Osteocyte (in vitro differentiated cells): ENCODE measurements around the gene CYP11A1. TPM values are rescaled to one million over a fixed set of nuclear protein-coding genes. Genes with fewer than 3 reads are reported as not detected.
"Not testable (repeated sequence)": the region's sequence is repeated elsewhere in the genome, so short reads cannot be mapped to it uniquely, and the experiment has no call there.

ENCODE experiments used
- DNase-seq: peaks from one replicate; pipeline ENCODE4 v3.0.0; 2021; ENCODE audit warnings: mixed read lengths; ENCODE audit not compliant: unreplicated experiment; ENCODE audit errors: extremely low spot score
- H3K27ac Mint-ChIP-seq: one replicate; pipeline ENCODE4 v1.8.0; 2021; ENCODE audit warnings: mild to moderate bottlenecking, mixed read lengths; ENCODE audit not compliant: unreplicated experiment
- H3K27me3 Mint-ChIP-seq: one replicate; pipeline ENCODE4 v1.8.0; 2021; ENCODE audit warnings: mixed read lengths; ENCODE audit not compliant: unreplicated experiment
- H3K36me3 Mint-ChIP-seq: one replicate; pipeline ENCODE4 v1.8.0; 2021; ENCODE audit warnings: mixed read lengths; ENCODE audit not compliant: unreplicated experiment
- H3K4me1 Mint-ChIP-seq: one replicate; pipeline ENCODE4 v1.8.0; 2021; ENCODE audit warnings: mixed read lengths; ENCODE audit not compliant: unreplicated experiment
- H3K4me3 Mint-ChIP-seq: one replicate; pipeline ENCODE4 v1.8.0; 2021; ENCODE audit warnings: mild to moderate bottlenecking, moderate library complexity, mixed read lengths; ENCODE audit not compliant: unreplicated experiment
- H3K9me3 Mint-ChIP-seq: one replicate; pipeline ENCODE4 v1.8.0; 2021; ENCODE audit warnings: mixed read lengths; ENCODE audit not compliant: unreplicated experiment
- CTCF ChIP-seq: fragments of 200-600 bp; sonication (generic); IDR thresholded peaks from 2 replicates; pipeline ENCODE4 v1.5.0; 2021; ENCODE audit warnings: antibody characterized with exemption, mild to moderate bottlenecking, moderate library complexity
- total RNA-seq: library from RNA; stranded (reverse); gene quantifications from 2 replicates; pipeline ENCODE4 v1.2.1, GENCODE V29; 2021

The CYP11A1 gene
- total RNA-seq, 1 donor from 2014 or later, result not detected

DNA sequence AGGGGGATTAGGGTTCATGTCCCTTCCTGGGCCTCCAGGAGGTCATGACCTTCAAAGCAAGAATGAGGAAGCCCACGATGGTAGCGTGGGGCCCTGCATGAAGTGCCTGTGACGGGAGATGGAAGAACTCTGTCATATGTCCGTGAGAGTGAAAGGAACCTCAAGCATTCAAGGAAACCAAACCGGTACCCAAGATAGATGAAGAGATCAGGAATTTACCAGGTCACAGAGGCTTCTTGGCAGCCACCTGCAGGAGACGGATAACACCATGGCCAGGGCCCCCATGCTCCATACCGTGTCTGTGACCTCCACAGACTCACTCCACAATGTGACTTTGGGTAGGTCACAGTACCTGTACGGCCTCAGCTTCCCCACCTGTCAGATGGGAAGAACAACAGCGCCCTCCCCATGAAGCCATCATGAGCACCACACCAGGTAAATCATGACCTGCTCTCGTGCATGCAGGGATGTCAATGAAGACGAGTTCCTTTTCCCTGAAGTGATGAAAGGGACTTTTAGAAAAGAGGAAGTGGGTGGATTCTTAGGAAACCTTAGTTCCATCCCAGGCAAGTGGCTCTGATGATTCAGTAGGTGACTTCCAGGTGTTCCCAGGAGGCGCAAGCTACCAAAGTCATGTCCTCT, 23.3 kb upstream of the CYP11A1 start:
- no peak for DNase-seq
- H3K27ac Mint-ChIP-seq, result no peak overlapping the region
- H3K27me3 Mint-ChIP-seq, result no peaks in the 10 kb centered on the region
- H3K9me3 Mint-ChIP-seq, result no peaks in the 10 kb centered on the region
- no peak overlapping the region for H3K4me3 Mint-ChIP-seq
- TF ChIP-seq CTCF, result no peak
- no peaks in the 10 kb centered on the region for H3K36me3 Mint-ChIP-seq
- H3K4me1 Mint-ChIP-seq, result peaks cover 4% of the 10 kb centered on the region

- H3K9me3 Mint-ChIP-seq, result not testable (repeated sequence)
Measured at GRCh38 chr15:74390049-74390646, 22.7 kb upstream of the CYP11A1 start.

GRCh38 chr15:74389241-74390048, 22.0 kb upstream of the CYP11A1 start:
- Mint-ChIP-seq H3K36me3 (no peaks in the 10 kb centered on the region), H3K27me3 (no peaks in the 10 kb centered on the region), H3K4me3 (no peak overlapping the region), H3K27ac (no peak overlapping the region), H3K9me3 (no peaks in the 10 kb centered on the region), H3K4me1 (peaks cover 4% of the 10 kb centered on the region)
- DNase-seq, result no peak
- TF ChIP-seq CTCF, result no peak

More at GRCh38 chr15:74390049-74390646, 22.7 kb upstream of the CYP11A1 start:
- H3K4me3 Mint-ChIP-seq, H3K27me3 Mint-ChIP-seq, H3K36me3 Mint-ChIP-seq, H3K4me1 Mint-ChIP-seq, DNase-seq, H3K27ac Mint-ChIP-seq: not testable (repeated sequence)

DNA sequence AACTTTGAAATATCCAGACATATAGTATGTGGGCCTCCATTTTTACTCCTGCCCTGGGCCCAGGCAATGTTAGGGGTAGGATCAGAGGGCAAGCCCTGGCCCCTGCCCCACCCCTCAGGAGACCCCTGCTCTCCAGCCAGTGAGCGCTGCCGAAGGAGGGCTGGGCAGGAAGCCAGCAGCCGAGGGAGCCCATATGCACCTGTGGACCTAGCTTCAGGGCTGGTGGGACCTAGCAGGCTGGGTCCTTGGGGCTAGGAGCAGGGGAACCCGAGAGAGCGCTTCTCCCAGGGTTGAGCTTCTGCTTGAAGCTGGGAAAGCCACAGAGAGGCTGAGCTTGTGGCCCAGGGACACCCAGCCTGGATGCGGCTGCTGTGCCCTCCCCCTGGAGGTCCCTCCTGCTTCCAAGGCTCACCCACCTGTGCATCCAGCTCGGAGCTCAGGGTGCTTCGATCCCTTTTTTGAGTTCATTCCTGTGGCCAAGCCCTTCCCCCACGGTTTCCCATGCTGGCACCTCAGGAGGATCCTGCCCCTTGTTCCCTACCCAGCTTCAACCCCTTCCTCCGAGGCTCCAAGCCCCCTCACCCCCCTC, 21.0 kb upstream of the CYP11A1 start:
- no peaks in the 10 kb centered on the region for H3K9me3 Mint-ChIP-seq
- no peak overlapping the region for H3K27ac Mint-ChIP-seq
- H3K4me1 Mint-ChIP-seq, result peaks cover 4% of the 10 kb centered on the region

More for the DNA sequence above, 21.0 kb upstream of the CYP11A1 start:
- H3K27me3 Mint-ChIP-seq, result no peaks in the 10 kb centered on the region
- no peak overlapping the region for H3K4me3 Mint-ChIP-seq
- no peaks in the 10 kb centered on the region for H3K36me3 Mint-ChIP-seq
- DNase-seq, result no peak
- TF ChIP-seq CTCF, result no peak
